Globus pallidus (tissue), 1 donor: ENCODE data around the gene RREB1.

Experiments
- DNase-seq: peaks from one replicate; pipeline ENCODE4 v3.0.0-alpha.2; 2015; ENCODE audit warnings: low spot score

The RREB1 gene

DNA sequence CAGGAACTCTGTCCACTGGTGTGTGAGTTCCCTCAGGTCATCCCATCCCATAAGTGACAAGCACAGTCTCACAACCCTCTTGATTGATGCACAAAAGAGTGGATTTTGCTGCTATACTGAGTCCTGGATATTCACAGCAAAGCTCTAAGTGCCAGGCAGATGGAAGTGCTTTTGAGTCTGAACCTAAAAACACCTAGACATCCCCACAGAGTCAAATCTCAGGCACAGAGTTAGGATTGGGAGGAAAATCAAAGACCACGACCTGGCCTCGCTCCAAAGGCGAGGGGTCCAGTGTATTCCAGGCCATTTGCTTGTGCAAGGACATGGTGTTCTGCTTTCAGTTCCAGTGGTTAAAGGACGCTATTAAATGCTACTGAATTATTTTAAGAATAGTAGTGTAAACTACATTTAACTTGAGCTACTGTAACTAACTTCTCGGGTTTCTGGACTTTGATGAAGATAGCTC is 56.8 kb downstream of the RREB1 start:
- DNase-seq: no peak

DNA sequence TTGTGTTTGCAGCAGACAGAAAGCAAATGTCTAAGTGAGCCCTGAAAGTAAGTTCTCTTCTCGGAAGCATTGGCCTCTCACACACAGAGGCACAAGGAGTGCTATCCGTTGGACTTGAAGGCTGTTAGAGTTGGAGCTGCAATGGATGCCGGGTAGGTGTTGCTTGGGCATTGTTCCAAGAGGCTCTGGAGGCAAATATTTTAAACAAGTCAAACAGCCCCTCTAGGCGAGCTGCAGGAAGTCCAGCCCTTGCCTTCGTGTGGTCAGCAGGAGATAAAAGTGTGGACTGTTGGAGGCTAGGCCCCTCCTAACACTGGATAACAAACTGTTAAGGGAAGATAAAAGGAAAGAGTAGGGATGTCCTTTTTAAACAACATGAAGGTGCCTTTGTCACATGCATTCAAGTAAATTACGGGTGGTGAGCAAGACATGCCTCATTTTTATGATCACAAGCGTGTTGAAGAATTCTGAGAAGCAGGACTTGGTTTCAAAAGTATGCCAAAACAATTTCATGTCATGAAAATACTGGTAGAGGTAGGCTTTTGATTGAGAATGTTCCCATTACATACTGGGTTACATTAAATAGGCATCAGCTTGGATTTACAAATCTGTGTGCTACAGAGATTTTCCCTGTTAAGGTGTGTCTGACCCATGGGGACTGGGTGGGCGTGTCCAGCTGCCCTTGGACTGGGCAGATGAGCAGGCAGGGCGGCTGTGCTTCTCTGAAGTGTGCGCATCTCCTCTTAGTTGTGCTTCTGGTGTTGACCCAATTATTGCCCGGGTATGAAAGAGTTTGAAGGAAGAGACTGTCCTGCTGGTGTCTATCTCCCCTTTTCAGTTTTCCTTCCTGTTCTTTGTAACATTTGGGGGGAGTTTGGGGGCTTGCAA is 57.5 kb downstream of the RREB1 start:
- DNase-seq: no peak

DNA sequence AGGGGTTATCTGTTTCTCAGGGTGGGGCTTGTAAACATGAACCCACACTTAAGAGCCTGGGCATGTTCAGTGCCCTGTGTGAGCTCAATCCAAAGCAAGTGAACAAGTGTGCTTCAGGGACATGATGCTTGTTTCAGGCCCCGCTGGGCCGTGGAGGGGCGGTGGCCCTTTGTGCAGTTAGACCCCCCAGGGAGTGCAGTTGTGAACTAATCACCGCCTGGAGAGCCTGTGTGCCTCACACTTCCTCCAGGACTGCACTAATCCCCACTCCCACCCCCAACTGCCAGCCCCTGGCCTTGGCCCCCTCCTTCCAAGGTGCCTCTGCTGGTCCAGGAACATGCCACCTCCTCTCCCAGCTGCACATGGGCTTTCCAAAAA is 58.1 kb downstream of the RREB1 start:
- no peak for DNase-seq

DNA sequence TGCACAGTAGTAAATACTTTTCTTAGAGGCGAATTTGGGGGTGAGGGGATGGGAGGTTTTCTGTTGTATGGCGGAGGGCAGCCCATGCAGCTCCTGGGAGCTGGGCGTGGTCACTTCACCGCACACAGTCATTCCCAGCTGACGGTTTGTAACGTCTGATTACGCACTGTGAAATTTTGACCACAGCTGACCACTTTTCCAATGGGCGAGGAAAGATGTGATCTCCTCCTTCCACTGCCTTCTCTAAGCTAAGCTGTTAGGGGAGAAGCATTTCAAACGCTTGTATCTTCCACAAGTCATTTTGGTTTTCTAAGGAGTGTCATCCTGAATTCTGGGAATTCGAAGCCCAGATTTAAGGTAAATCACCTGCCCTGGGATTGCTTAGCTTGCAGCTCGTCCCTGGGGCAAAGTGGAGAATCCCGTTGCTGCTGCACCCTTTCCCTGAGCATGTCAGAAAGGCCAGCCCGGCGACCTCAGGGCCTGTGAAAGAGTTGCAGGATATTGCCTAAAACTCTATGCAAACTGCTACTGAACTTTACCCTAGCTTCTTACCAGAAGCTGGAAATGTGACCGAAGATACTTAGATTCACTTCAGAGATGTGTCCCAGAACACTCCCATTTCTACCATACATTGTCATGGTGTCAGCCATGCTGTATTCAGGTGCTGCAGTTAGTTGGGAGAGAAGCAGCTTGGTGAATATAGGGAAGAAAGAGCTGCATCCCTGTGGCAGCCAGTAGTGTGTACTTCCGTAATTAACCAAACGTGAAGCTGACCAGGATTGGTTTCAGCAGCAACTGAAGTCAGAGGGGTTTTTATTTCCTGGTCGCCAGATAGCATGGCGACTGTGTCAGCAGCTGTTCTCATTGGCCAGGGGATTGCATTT is 58.9 kb downstream of the RREB1 start:
- DNase-seq: no peak

DNA sequence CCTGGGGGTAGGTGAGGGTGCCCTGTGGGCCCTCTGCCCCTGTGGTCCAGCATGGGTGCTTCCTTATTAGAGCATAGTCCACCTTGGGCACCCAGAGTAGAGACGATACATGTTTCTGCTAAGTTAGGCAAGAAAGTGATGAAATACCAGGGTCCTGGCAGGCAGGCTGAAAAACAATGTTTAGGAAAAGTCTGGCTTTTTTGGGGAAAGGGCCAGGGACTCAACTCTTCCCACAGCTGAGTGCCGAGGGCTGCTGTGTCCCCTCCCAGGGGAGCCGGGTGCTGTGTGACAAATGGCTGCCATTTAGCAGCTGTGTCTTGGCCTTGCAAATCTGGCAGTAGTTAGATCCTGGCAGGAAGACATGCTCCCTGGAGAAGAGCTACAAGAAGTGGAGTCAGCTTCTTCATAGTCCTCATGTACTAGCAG is 61.5 kb downstream of the RREB1 start:
- no peak for DNase-seq

DNA sequence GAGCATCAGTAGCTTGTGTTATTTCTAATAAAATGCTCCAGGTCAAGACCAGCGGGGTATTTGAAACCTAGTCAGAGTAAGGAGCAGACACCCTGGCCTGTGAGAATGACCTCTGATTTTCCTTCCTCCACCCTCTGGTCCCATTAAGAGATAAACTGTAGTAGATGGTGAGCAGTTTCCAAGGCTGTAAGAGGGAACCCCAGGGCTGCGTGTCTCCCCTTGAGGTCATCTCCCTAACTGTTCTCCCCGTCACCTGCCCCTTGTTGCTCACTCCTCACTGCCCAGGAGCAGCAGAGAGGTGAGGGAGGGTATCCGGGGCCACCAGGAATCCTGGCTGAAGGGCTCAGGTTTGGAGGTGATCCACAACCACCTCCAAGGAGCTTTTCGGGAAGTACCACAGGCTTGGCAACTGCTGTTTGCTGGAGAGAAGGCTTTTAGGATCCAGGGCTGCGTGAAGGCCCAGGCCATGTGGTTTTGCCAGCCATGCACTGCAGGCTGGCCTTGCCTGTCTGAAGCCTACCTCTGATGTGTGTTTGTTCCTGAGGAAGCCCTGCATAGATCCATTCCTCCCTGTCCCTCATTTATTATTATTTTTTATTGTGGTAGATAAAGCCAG is 62.5 kb downstream of the RREB1 start:
- no peak for DNase-seq

DNA sequence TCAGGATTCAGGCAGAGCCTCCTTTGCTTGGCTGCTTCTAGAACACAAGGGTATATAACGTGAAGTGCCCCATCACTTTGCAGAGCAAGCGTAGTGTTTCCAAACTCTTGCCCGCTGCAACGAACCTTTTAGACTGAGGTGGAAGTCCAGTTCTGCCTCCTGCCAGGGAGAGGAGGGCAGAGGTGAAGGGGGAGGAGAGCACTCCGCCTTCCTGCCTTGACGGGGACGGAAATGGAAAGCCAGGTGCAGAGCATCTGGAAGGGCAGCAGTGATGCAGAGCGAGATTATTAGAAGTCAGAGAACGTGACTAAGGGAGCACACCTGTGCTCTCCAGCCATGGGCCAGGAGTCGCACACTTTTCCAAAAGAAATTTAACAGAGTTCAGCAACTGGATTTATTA is 63.4 kb downstream of the RREB1 start:
- DNase-seq: no peak

DNA sequence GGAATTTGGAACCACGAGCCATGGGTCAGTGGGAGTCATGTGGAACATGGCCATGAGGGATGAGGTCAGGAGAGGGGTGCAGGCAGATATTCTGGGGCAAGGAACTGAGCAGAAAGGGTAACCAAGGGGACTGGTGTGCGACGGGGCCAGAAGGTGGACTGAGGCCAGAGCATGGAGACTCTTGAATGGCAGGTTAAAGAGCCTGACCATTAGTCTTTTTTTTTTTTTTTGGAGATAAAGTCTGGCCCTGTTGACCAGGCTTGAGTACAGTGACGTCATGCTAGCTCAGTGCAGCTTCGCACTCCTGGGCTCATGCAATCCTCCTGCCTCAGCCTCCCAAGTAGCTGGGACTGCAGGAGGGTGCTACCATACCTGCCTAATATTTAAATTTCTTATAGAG is 64.0 kb downstream of the RREB1 start:
- DNase-seq: no peak

DNA sequence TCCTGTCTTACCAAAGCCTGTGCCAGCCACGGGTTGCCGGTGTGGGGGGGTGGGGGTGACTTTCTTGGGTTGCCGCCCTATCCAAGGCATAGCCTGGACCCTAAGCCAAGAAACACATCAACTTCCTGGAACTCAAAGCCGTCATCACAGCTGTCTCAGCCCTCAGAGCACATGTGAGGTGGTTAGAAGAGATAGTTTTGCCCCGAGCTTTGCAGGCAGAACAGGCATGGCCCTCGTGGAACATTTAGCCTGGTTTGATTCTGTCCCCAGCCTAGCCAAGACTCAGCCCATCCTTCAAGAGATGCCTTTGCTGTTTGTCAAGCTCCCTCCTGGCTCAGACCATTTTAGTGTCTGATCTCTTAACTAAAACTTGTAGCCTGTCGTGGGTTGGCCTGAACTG is 64.9 kb downstream of the RREB1 start:
- DNase-seq: no peak

DNA sequence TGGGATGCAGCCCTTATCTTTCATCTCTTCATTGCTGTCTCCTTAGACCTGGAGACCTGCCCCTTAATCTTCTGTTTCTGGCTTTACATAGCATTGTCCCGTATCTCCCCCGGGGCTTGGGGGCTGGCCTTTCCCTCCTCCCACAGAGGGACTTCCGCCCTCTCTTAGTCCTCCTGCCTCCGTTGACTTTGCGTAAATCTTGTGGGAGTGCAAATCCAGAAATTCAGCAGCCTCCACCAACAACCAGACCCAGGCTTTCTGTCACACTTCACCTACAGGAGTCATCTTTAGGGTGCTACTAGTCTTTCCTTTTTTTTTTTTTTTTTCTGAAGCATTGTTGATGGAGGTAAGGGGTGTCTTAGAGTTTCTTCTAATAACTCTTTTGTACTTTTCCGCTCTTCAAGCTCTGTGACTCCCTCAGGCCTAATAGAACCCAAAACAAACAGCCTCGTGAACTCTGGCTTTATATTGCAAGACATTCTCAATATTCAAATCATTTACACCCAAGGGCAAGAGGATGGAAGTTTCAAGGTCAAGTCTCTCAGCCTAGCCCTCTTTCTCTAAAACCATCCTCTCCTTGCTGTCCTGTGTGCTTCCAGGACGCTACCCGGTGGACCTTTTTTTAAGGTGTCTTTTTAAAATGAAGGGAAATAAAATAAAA is 66.2 kb downstream of the RREB1 start:
- DNase-seq: no peak

DNA sequence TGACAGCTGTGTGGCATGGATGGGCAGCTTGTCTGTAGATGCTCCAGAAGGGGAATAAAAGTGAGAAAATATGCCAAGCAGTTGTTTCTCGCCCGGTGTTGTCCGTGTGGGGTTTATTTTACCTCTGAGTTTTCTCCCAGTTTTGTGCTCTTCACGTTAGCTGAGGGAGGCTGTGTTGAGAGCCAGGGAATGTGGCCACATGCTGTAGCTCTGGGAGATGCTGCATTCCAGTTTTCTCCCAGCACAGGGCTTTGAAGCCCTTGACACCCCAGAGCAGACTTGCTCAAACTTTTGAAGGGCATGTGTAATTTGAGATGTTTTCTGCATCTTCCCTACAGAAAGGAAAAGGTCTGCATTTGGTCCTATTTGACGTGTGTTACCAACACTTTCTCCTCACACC is 67.7 kb downstream of the RREB1 start:
- no peak for DNase-seq

DNA sequence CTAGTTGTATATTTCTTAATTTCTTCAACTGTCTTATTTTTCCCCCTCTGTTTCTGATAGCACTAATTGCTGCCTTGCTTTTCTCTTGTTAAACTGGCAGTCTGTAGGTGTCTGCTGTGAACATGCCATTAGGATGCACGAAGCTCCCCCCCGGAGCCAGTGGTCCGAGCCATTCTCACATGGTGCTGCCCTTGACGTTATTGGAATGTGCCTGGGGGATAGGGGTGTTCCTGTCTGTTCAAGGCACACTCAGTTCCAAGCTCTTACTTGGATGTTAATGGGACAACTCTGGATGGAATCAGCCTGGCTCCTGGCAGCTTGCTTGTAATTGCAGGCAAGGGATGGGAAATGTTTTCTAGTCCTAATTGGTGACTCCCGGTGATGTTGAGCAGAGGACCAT is 68.4 kb downstream of the RREB1 start:
- DNase-seq: no peak

DNA sequence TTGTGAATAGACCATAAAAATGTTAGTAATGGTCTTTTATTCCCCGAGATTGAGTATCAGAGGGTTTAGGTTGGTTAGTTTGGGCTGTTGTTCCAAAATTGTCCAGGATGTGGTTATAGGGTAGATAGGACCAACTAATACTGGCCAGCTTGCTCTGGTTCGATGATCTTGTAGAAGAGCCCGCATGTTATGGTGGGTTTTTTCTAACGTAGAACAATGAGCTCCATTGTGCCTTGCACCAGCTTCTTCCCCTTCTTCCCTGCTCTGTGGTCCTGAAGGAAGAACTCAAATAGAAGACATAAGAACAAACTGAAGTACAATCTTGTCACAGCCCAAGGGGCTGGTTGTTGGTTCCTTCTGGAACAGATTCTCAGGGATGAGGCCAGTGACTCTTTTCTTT is 70.5 kb downstream of the RREB1 start:
- no peak for DNase-seq

DNA sequence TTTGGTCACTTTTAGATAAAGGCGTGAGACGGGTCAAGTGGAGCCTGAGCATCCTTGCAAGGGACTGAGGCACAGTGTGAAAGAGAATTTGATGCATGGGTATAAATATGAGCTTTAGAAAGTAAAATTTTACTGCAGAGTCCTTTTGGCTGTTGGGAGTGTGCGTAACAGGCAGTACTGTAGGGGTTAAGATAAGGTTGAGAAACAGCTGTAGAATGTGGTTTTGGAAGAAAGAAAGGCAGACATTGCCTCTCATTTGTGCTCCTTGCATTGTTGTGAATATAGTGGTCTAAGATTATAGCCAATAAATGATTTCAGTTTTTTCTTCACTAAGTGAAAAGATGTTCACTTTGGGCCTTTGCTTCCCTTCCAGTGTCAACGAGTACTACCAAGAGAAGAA is 73.0 kb downstream of the RREB1 start:
- no peak for DNase-seq

DNA sequence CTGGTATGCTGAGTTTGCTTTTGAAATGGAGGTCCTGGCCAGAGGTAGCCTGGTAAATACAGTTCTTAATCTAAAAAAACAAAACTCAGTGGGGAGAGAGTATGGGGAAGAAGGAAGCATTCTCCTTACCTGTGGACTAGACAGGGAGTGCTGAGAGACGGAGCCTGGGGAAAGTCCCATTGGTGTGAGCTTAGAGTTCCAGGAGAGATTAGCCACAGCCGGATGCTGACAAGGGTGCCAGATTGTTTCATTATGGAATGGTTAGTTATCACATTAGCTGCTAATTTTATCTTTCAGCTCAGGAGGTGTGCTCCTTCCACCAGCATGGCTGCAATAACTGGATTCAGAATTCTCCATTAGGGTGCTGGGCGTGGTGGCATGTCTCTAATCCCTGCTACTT is 75.9 kb downstream of the RREB1 start:
- DNase-seq: no peak

DNA sequence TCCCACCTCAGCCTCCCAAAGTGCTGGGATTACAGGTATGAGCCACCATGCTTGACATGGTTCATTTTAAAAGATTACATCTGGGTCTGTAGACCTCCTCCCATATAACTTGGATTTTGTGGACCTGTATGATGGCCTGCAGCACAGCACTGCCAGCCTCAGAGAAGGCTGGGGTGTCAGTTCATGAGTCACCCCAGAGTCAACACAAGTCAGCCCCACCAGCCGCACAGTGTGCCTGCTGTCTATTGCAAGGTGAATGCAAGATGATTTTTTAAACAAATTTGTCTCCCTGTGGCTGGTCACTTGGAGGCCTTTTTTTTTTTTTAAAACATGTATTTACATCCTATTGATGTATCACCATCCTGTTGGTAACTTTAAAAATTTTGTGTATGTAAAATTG is 76.7 kb downstream of the RREB1 start:
- DNase-seq: no peak

DNA sequence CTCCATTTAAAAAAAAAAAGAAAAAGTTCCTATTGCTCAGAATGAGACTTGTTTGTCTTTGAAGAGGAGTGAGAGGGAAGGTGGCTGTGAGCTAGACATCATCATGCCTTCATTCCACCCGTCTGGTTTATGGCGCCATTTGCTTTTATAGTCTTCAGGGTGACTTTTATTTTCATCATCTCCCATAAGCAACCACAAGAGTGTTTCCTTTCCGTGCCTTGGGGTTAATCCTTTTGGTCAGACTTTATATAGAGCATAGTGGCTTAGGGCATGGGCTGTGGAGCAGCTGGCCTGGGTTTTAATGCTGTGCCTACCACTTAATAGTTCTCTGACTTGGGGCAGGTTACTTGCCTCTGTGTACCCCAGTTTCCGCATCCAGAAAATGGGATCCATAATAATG is 77.8 kb downstream of the RREB1 start:
- DNase-seq: no peak

DNA sequence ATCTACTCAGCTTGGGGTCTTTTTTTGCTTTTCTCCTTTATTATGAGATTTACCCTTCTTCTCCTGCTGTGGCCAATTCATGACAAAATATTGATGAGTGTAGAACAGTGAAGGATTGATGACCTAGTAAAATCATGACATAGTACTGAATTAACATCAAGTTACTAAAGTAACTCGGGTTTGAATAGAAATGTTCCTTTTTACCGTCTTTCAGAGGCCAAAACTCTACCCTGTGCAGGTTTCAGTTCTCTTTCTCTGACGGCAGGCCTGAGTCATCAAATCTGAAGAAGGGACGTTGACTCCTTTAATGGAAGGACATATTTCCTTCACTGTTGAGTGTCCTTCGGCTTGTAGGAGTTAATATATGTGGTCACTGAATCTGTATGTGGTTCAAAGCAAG is 80.7 kb downstream of the RREB1 start:
- peak; percentile 35 for DNase-seq

DNA sequence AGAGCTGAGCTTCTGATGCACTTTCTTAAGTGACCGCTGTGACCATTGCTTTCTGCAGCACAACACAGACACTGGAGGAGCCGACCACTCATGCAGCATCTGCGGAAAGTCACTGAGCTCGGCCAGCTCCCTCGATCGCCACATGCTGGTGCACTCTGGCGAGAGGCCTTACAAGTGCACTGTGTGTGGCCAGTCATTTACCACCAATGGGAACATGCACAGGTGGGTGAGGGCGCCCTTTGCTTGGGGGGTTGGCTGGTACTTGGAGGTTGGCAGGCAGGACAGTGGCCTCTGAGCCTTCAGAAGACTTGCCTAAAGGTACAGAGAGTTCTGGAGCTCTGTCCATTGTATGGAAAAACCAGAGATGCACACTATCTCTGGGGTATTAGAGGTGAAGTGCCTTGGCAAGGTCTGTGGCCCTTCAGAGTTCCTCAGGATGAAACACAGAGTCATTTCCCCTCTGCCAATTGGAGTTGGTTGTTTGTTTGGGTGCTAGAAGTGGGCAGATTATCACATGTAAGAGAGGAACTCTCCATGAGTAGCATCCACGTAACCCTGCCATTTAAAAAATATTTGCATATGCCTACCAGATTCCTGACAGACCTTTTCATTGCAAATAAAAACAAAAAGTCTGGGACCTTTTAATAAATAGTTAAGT is 81.5 kb downstream of the RREB1 start:
- DNase-seq: no peak

DNA sequence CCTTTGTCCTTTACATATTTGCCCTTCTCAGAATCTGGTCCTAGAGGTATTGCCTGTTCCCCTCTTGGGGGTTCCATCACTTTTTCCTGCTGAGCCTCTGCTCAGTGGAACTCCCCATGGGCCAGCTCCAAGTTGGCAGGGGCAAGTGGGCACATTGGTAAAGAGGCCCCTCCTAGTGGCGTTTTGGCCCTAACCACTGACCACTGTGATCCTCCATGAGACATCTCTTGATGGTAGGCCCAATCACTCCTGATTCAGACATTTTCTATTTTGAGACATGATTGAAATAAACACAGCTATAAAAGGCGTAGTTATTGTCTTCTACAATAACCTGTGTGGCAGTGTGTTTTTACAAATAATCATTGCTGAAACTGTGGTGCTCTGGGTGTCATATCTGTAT is 83.0 kb downstream of the RREB1 start:
- DNase-seq: no peak

DNA sequence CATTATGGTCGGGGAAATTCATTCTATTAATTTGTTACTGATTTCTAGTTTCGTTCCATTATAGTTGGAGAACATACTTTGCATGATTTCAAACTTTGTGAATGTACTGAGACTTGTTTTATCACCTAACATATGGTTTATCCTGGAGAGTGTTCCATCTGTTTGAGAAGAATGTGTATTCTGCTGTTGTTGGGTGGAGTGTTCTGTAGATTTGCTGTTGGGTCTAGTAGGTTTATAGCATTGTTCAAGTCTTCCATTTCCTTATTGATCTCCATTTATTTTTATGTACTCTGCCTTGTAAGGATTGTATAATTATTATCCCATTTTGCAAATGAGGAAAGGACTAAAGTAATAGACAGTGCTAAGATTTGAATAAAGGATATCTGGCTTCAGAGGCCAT is 85.4 kb downstream of the RREB1 start:
- no peak for DNase-seq

DNA sequence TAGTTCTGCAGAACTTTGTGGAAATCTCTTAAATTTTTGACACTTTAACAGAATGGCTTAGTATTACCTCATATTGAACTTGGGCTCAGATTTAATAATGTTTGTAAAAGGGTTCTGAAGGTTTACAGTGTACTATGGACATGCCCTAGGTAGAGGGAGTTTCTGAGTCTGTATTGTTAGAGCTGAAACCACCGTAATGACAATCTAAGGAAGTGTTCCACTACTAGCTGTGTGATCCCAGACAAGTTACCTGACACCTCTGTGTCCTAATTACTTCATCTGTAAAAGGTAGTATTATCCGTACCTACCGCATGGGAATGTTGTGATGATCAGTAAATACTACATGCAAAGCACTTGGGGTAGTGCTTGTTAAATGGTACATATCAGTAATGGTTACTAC is 86.9 kb downstream of the RREB1 start:
- no peak for DNase-seq
